ENCODE measurements around the gene MAGT1. TPM values are rescaled to one million over a fixed set of nuclear protein-coding genes. Genes with fewer than 3 reads are reported as not detected.
A peak's percentile ranks its signal among the peaks of the same experiment; 100 is the strongest.
"Not testable (repeated sequence)": the region's sequence is repeated elsewhere in the genome, so short reads cannot be mapped to it uniquely, and the experiment has no call there.

MAGT1 gene
- total RNA-seq, 1 donor from 2014 or later = 41.2 TPM

- peak within 1 kb of the TSS; percentile 99 for H3K27ac Mint-ChIP-seq
- H3K27me3 Mint-ChIP-seq = no peaks in the 10 kb centered on the region
- H3K4me3 Mint-ChIP-seq = peak within 1 kb of the TSS; percentile 96
- intact Hi-C loops (cut with micrococcal nuclease) = loop anchor here (1.0 to 10.0 kb wide), 7 partner anchors 11 to 415 kb away; partner anchors contain the start of genes COX7B, CYSLTR1, MAGT1 and PGK1
- H3K9me3 Mint-ChIP-seq = no peaks in the 10 kb centered on the region
- peaks cover 5% of the 10 kb centered on the region for H3K36me3 Mint-ChIP-seq (ENCODE audit: low read depth)
- DNase-seq = peak; percentile 96
- H3K4me1 Mint-ChIP-seq = peaks cover 10% of the 10 kb centered on the region
Measured at GRCh38 chrX:77910108-77910840, 15.0 kb upstream of the MAGT1 start, which contains the start of gene ATP7A. Gene ATP7A, plus strand, starts transcription at chrX:77910693. Its CDS starts 60,949 bp downstream, at chrX:77971642.

GRCh38 chrX:77901506-77901905, 6.3 kb upstream of the MAGT1 start:
- Mint-ChIP-seq H3K4me1 (peaks cover 4% of the 10 kb centered on the region), H3K27ac (no peak overlapping the region), H3K4me3 (peak overlapping the region; percentile 90), H3K27me3 (no peaks in the 10 kb centered on the region), H3K9me3 (no peaks in the 10 kb centered on the region), H3K36me3 (ENCODE audit: low read depth) (peaks cover 31% of the 10 kb centered on the region)
- no peak for DNase-seq
- intact Hi-C loops (cut with micrococcal nuclease) = no loop called here

DNA sequence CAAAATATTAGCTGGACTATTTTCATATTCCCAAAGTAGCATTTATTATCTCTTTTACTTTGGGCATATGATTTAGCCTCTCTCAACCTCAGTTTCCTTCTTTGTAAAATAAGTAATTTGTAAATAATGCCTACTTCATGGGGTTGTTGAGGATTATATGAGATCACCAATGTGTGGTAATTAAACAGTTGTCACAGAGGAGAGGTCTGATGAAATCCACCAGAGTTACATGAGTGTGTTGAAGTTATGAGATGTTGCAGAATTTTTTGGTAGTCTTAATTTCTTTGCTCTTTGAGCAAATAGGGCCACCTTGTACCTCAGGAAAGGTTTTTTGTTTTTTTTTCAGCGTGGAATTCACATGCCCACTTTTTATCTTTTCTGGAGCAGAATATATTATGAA, 5.5 kb upstream of the MAGT1 start:
- H3K27ac Mint-ChIP-seq = peak overlapping the region; percentile 97
- H3K4me1 Mint-ChIP-seq = peaks cover 7% of the 10 kb centered on the region
- peaks cover 31% of the 10 kb centered on the region for H3K36me3 Mint-ChIP-seq (ENCODE audit: low read depth)
- DNase-seq = no peak
- no peaks in the 10 kb centered on the region for H3K9me3 Mint-ChIP-seq
- H3K4me3 Mint-ChIP-seq = peak overlapping the region; percentile 90
- intact Hi-C loops (cut with micrococcal nuclease) = no loop called here
- no peaks in the 10 kb centered on the region for H3K27me3 Mint-ChIP-seq

- peak; percentile 91 for DNase-seq
- no peaks in the 10 kb centered on the region for H3K9me3 Mint-ChIP-seq
- peaks cover 25% of the 10 kb centered on the region for H3K36me3 Mint-ChIP-seq (ENCODE audit: low read depth)
- H3K4me3 Mint-ChIP-seq = peak within 1 kb of the TSS; percentile 90
- no peaks in the 10 kb centered on the region for H3K27me3 Mint-ChIP-seq
- intact Hi-C loops (cut with micrococcal nuclease) = loop anchor here (1.0 to 10.0 kb wide), 6 partner anchors 11 to 1474 kb away; partner anchors contain the start of genes ATP7A, ITM2A, MAGEE1 and PGK1
- peaks cover 9% of the 10 kb centered on the region for H3K4me1 Mint-ChIP-seq
- peak within 1 kb of the TSS; percentile 97 for H3K27ac Mint-ChIP-seq
Measured at GRCh38 chrX:77899081-77899828, 4.0 kb upstream of the MAGT1 start, which contains the start of gene COX7B. Gene COX7B, plus strand, starts transcription at chrX:77899468. Its CDS starts 86 bp downstream, at chrX:77899554.

DNA sequence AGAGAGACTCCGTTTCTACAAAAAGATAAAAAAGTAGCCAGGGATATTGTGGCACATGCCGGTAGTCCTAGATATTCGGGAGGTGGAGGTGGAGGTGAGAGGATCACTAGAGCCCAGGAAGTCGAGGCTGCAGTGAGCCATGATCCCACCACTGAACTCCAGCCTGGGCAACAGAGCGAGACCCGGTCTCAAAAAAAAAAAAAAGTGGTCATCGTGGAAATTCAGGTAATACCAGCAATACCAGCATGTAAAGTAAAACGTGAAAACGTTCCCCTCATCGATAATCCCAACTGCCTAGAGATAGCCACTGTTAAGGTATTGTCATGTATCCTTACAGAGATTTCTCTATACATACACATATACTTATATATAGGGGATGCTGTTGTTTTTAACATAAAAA, 1.5 kb downstream of the MAGT1 start:
- H3K36me3 Mint-ChIP-seq (ENCODE audit: low read depth) = peaks cover 12% of the 10 kb centered on the region
- no peak for DNase-seq
- H3K9me3 Mint-ChIP-seq = peaks cover 4% of the 10 kb centered on the region
- H3K4me3 Mint-ChIP-seq = peak overlapping the region; percentile 92
- intact Hi-C loops (cut with micrococcal nuclease) = loop anchor here (2.0 to 10.0 kb wide), 5 partner anchors 17 to 1471 kb away; partner anchors contain the start of genes ATP7A, ITM2A and MAGEE1
- no peak overlapping the region for H3K27ac Mint-ChIP-seq
- no peaks in the 10 kb centered on the region for H3K27me3 Mint-ChIP-seq
- peaks cover 18% of the 10 kb centered on the region for H3K4me1 Mint-ChIP-seq

DNA sequence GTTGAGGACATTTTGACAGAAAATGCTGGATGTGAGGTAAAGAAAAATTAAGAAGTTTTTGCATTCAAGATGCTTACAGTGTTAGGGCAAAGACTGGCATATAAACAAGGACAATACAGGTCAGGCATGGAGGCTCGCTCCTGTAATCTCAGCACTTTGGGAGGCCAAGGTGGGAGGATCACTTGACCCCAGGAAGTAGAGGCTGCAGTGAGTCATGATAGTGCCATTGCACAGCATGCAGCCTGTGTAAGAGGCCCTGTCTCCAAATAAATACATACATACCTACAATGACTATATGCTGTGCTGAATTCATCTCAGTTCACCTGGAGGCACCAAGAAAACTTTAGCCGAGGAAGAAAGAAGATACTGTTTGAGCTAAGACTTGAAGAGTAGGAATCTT, 2.3 kb downstream of the MAGT1 start:
- intact Hi-C loops (cut with micrococcal nuclease) = loop anchor here (5.0 to 10.0 kb wide), 4 partner anchors 731 to 1472 kb away; partner anchors contain the start of genes ITM2A and MAGEE1

GRCh38 chrX:77881418-77881817, 13.8 kb downstream of the MAGT1 start:
- H3K4me3 Mint-ChIP-seq; H3K27me3 Mint-ChIP-seq; H3K27ac Mint-ChIP-seq; DNase-seq; H3K4me1 Mint-ChIP-seq; intact Hi-C loops (cut with micrococcal nuclease); H3K9me3 Mint-ChIP-seq: not testable (repeated sequence)
- H3K36me3 Mint-ChIP-seq (ENCODE audit: low read depth) = peaks cover 20% of the 10 kb centered on the region

More for the DNA sequence above, 2.3 kb downstream of the MAGT1 start:
- DNase-seq = no peak
- H3K4me1 Mint-ChIP-seq = peaks cover 18% of the 10 kb centered on the region
- H3K4me3 Mint-ChIP-seq = peak overlapping the region; percentile 92
- H3K36me3 Mint-ChIP-seq (ENCODE audit: low read depth) = peaks cover 12% of the 10 kb centered on the region
- no peaks in the 10 kb centered on the region for H3K27me3 Mint-ChIP-seq
- peak overlapping the region; percentile 37 for H3K27ac Mint-ChIP-seq
- peaks cover 4% of the 10 kb centered on the region for H3K9me3 Mint-ChIP-seq

DNA sequence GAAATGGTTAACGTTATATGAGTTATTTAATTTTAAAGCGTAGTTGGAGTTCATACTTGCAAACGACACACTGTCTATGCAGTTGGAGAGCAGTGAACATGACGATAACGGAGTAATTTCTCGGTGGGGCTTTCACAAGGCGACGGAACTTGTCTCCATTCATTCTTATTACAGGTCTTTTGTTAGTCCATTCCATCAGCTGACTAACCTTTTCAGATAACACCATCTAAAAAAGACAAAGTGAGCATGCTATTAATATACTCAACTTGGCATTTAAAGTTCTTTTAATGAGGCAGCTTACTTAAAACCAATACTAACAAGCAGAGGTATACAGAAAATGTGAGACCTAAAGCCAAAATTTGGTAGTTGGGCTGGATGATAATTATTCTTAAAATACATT, 19.9 kb downstream of the MAGT1 start:
- Mint-ChIP-seq H3K27ac (no peak overlapping the region), H3K9me3 (no peaks in the 10 kb centered on the region), H3K27me3 (no peaks in the 10 kb centered on the region), H3K4me3 (no peak overlapping the region), H3K36me3 (ENCODE audit: low read depth) (peaks cover 23% of the 10 kb centered on the region), H3K4me1 (no peaks in the 10 kb centered on the region)
- intact Hi-C loops (cut with micrococcal nuclease) = no loop called here
- no peak for DNase-seq

GRCh38 chrX:77831544-77831943, 63.7 kb downstream of the MAGT1 start:
- H3K27me3 Mint-ChIP-seq; H3K4me1 Mint-ChIP-seq; H3K4me3 Mint-ChIP-seq; DNase-seq; H3K9me3 Mint-ChIP-seq; intact Hi-C loops (cut with micrococcal nuclease); H3K27ac Mint-ChIP-seq: not testable (repeated sequence)
- peaks cover 25% of the 10 kb centered on the region for H3K36me3 Mint-ChIP-seq (ENCODE audit: low read depth)

DNA sequence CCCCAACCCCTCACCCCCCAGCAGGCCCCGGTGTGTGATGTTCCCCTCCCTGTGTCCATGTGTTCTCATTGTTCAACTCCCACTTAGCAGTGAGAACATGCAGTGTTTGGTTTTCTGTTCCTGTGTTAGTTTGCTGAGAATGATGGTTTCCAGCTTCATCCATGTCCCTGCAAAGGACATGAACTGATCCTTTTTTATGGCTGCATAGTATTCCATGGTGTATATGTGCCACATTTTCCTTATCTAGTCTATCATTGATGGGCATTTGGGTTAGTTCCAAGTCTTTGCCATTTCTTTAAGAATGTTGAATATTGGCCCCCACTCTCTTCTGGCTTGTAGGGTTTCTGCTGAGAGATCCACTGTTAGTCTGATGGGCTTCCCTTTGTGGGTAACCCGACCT, 73.2 kb downstream of the MAGT1 start:
- H3K4me3 Mint-ChIP-seq; H3K4me1 Mint-ChIP-seq; H3K27me3 Mint-ChIP-seq; H3K27ac Mint-ChIP-seq; intact Hi-C loops (cut with micrococcal nuclease); DNase-seq: not testable (repeated sequence)
- H3K9me3 Mint-ChIP-seq = peaks cover 11% of the 10 kb centered on the region
- H3K36me3 Mint-ChIP-seq (ENCODE audit: low read depth) = peaks cover 33% of the 10 kb centered on the region

DNA sequence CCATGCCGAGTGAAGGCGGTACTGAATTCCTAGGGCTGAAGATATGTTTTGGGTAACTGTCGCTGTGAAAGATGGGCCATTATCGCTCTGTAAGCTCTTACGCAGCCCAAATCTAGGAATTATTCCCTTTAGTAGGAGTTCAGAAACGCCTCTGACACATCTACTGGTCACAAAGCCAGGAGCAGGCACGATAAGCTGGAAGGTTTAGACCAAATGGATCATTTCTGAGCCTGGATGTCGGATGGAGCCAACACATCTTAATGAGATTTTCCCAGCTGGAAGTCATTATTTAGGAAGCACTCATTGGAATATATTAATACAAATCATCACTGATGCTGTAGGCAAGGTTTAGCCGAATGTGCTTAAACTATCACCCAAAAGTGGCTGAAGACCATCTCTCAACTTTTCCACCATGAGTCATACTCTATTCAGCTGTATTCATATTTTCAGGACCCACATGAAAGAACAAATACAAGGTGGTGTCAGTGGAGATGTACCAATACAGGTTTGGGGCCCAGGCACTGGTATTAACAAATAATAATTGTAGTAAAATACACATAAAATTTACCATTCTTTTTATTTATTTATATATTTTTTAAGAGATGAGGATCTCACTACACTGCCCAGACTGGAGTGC, 75.0 kb downstream of the MAGT1 start:
- no peaks in the 10 kb centered on the region for H3K27me3 Mint-ChIP-seq
- H3K4me3 Mint-ChIP-seq = no peak overlapping the region
- peaks cover 23% of the 10 kb centered on the region for H3K36me3 Mint-ChIP-seq (ENCODE audit: low read depth)
- H3K4me1 Mint-ChIP-seq = no peaks in the 10 kb centered on the region
- H3K27ac Mint-ChIP-seq = no peak overlapping the region
- no peak for DNase-seq
- intact Hi-C loops (cut with micrococcal nuclease) = no loop called here
- H3K9me3 Mint-ChIP-seq = peaks cover 9% of the 10 kb centered on the region

- Mint-ChIP-seq H3K9me3 (no peaks in the 10 kb centered on the region), H3K27me3 (no peaks in the 10 kb centered on the region), H3K36me3 (ENCODE audit: low read depth) (no peaks in the 10 kb centered on the region), H3K27ac (no peak overlapping the region), H3K4me1 (no peaks in the 10 kb centered on the region), H3K4me3 (no peak overlapping the region)
- intact Hi-C loops (cut with micrococcal nuclease) = no loop called here
- no peak for DNase-seq
Measured at GRCh38 chrX:77814210-77814609, 81.0 kb downstream of the MAGT1 start.

DNA sequence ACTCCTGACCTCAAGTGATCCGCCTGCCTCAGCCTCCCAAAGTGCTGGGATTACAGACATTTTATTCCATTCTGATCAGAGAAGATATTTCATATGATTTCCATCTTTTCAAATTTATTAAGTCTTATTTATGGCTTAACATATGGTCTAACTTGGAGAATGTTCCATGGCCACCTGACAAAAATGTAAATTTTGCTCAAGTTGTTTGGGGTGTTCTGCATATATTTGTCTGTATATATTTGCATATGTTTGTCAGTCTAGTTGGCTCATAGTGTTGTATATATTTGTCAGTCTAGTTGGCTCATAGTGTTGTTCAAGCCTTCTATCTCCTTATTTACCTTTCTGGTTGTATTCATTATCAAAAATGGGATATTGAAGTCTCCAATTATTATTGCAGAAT, 93.0 kb downstream of the MAGT1 start:
- no peaks in the 10 kb centered on the region for H3K36me3 Mint-ChIP-seq (ENCODE audit: low read depth)
- no peak overlapping the region for H3K4me3 Mint-ChIP-seq
- intact Hi-C loops (cut with micrococcal nuclease) = no loop called here
- no peak for DNase-seq
- H3K9me3 Mint-ChIP-seq = no peaks in the 10 kb centered on the region
- H3K4me1 Mint-ChIP-seq = no peaks in the 10 kb centered on the region
- H3K27me3 Mint-ChIP-seq = no peaks in the 10 kb centered on the region
- no peak overlapping the region for H3K27ac Mint-ChIP-seq

All from activated CD4-positive, alpha-beta T cell treated with anti-CD3 and anti-CD28 coated beads, Interleukin-2, amount 10 ng/mL, durations not matched to agents 24 days and 14 days (primary cell).